Esophagus muscularis mucosa (tissue), 4 donors: ENCODE results near the gene VARS2. TPM values are rescaled to one million over a fixed set of nuclear protein-coding genes. Genes with fewer than 3 reads are reported as not detected.

Source experiments
- DNase-seq: peaks from one replicate; pipeline ENCODE4 v3.0.0-alpha.2; 2017; ENCODE audit errors: extremely low spot score
- H3K27ac ChIP-seq, 4 donors: fragments of 200-600 bp; sonication (generic); replicated peaks in 1 of 4; 1 replicate in 3 of 4; 2 replicates in 1 of 4; pipeline ENCODE4 v1.5.1; 2016 to 2019; ENCODE audit warnings: mild to moderate bottlenecking in 1 of 4
- H3K27me3 ChIP-seq, 4 donors: fragments of 200-600 bp; sonication (generic); one replicate each; pipeline versions ENCODE4 v1.5.1 to v1.6.0; 2016 to 2019
- H3K36me3 ChIP-seq, 4 donors: fragments of 200-600 bp; sonication (generic); one replicate each; pipeline ENCODE4 v1.5.1; 2016 to 2019
- H3K4me1 ChIP-seq, 4 donors: fragments of 200-600 bp; sonication (generic); one replicate each; pipeline ENCODE4 v1.5.1; 2016 to 2019
- H3K4me3 ChIP-seq, 4 donors: fragments of 200-600 bp; sonication (generic); 1 replicate in 2 of 4; 2 replicates in 2 of 4; pipeline ENCODE4 v1.5.1; 2016 to 2019; ENCODE audit warnings: mild to moderate bottlenecking in 4 of 4, moderate library complexity in 1 of 4
- H3K9me3 ChIP-seq, 4 donors: fragments of 200-600 bp; sonication (generic); 1 replicate in 3 of 4; 2 replicates in 1 of 4; pipeline ENCODE4 v1.5.1; 2016 to 2019
- CTCF ChIP-seq, 3 experiments: fragments of 200-600 bp in 2 of 3; fragments of 450-650 bp in 1 of 3; sonication (generic) in 2 of 3; IDR thresholded peaks; one replicate each; pipeline ENCODE4 v1.5.1; 2017 to 2019; ENCODE audit warnings: antibody characterized with exemption in 3 of 3, mild to moderate bottlenecking in 2 of 3, moderate library complexity in 1 of 3
- EP300 ChIP-seq: sonication (generic); formaldehyde crosslinking; IDR thresholded peaks from one replicate; pipeline ENCODE4 v1.6.1; 2017; ENCODE audit warnings: antibody characterized with exemption
- POLR2A ChIP-seq: fragments of 450-650 bp; IDR thresholded peaks from one replicate; pipeline ENCODE4 v1.6.1; 2017; ENCODE audit warnings: antibody characterized with exemption, moderate library complexity, mild to moderate bottlenecking, low read depth
- POLR2AphosphoS5 ChIP-seq, 2 donors: sonication (generic); formaldehyde crosslinking; IDR thresholded peaks; one replicate each; pipeline ENCODE4 v1.6.1; 2017; ENCODE audit warnings: antibody characterized with exemption in 2 of 2
- WGBS: methylation state at CpG from one replicate; pipeline ENCODE4 v1.1.5; 2018; 5-methylcytosine and 5-hydroxymethylcytosine counted together
- intact Hi-C: fragments of 100-400 bp; cut with DNase I; formaldehyde crosslinking; loops from one replicate; pipeline ENCODE4 v1.15.1; 2023
- total RNA-seq, 4 donors: library from RNA; depleted of rRNA; stranded (reverse); fragments of >200 nt; gene quantifications; one replicate each; pipeline versions ENCODE4 v1.1.0 to v1.2.1, GENCODE V29; 2016

Gene VARS2
- total RNA-seq, 4 donors from 2014 or later = 6.6 to 16.9 (median 12.6) TPM

- peak overlapping the region; percentile 60 to 70 (median 66) for H3K4me3 ChIP-seq
- 55% methylated on average over 17 of the region's 17 CpGs for WGBS
- peaks cover 19 to 30% (median 27%) of the 10 kb centered on the region in 4 donors for H3K4me1 ChIP-seq
- DNase-seq = no peak
- H3K36me3 ChIP-seq = peaks cover 11 to 69% (median 58%) of the 10 kb centered on the region in 4 donors
- TF ChIP-seq CTCF (IDR thresholded peaks at IDR 0.05) (no peak), POLR2A (no peak), POLR2AphosphoS5 (IDR thresholded peaks at IDR 0.05) (no peak), EP300 (no peak)
- H3K27me3 ChIP-seq = no peaks in the 10 kb centered on the region
- H3K9me3 ChIP-seq = no peaks in the 10 kb centered on the region
- intact Hi-C loops = loop anchor here (5.0 kb wide), 1 partner anchor 172 kb away; no protein-coding TSS in a partner anchor
- H3K27ac ChIP-seq = peak overlapping the region; percentile 85 to 97 (median 90)
Measured at GRCh38 chr6:30914854-30915590, 984 bp downstream of the VARS2 start.

GRCh38 chr6:30915591-30915946 lies 1.5 kb downstream of the VARS2 start:
- DNase-seq = no peak
- intact Hi-C loops = no loop called here
- WGBS = 17% methylated on average over 5 of the region's 5 CpGs
- Histone ChIP-seq H3K4me3 (no peak overlapping the region), H3K36me3 (peaks cover 16 to 69% (median 58%) of the 10 kb centered on the region in 4 donors), H3K4me1 (peaks cover 19 to 30% (median 27%) of the 10 kb centered on the region in 4 donors), H3K27ac (peak overlapping the region; percentile 85 to 97 (median 90)), H3K27me3 (no peaks in the 10 kb centered on the region), H3K9me3 (no peaks in the 10 kb centered on the region)
- TF ChIP-seq POLR2AphosphoS5 (IDR thresholded peaks at IDR 0.05) (no peak), CTCF (IDR thresholded peaks at IDR 0.05) (peak; percentile 54 to 69 (median 62)), EP300 (no peak), POLR2A (no peak)

GRCh38 chr6:30917041-30917440 lies 3.0 kb downstream of the VARS2 start:
- Histone ChIP-seq H3K27me3 (no peaks in the 10 kb centered on the region), H3K4me3 (no peak overlapping the region), H3K36me3 (peaks cover 15 to 69% (median 58%) of the 10 kb centered on the region in 4 donors), H3K27ac (no peak overlapping the region), H3K4me1 (peaks cover 19 to 30% (median 27%) of the 10 kb centered on the region in 4 donors), H3K9me3 (no peaks in the 10 kb centered on the region)
- TF ChIP-seq POLR2AphosphoS5 (IDR thresholded peaks at IDR 0.05) = no peak
- TF ChIP-seq EP300 = no peak
- TF ChIP-seq CTCF (IDR thresholded peaks at IDR 0.05) = no peak
- TF ChIP-seq POLR2A = no peak
- intact Hi-C loops = no loop called here
- DNase-seq = no peak
- 93% methylated on average over 6 of the region's 7 CpGs for WGBS

- TF ChIP-seq CTCF (IDR thresholded peaks at IDR 0.05) (no peak), EP300 (no peak), POLR2A (no peak), POLR2AphosphoS5 (IDR thresholded peaks at IDR 0.05) (no peak)
- no peak for DNase-seq
- peaks cover 19 to 30% (median 27%) of the 10 kb centered on the region in 4 donors for H3K4me1 ChIP-seq
- H3K36me3 ChIP-seq = peaks cover 16 to 69% (median 58%) of the 10 kb centered on the region in 4 donors
- no peaks in the 10 kb centered on the region for H3K27me3 ChIP-seq
- WGBS = 91% methylated on average over 8 of the region's 8 CpGs
- H3K27ac ChIP-seq = no peak overlapping the region
- H3K9me3 ChIP-seq = no peaks in the 10 kb centered on the region
- intact Hi-C loops = no loop called here
- no peak overlapping the region for H3K4me3 ChIP-seq
Measured at GRCh38 chr6:30917487-30917886, 3.4 kb downstream of the VARS2 start.
